SU-DHL-6 (cell line): ENCODE data around the gene TNFRSF21.

Experiments
- H2AFZ ChIP-seq: fragments of 200-600 bp; sonication (generic); 2 replicates; pipeline ENCODE4 v1.6.1; 2014; ENCODE audit warnings: low read depth, mild to moderate bottlenecking, moderate library complexity, mixed read lengths, antibody characterized with exemption, low read length; ENCODE audit not compliant: severe bottlenecking
- H3F3A ChIP-seq: fragments of 200-600 bp; shearing (Covaris generic); 2 replicates; pipeline ENCODE4 v1.6.0; 2016; ENCODE audit warnings: antibody characterized with exemption, mild to moderate bottlenecking; ENCODE audit not compliant: insufficient read depth
- H3K27ac ChIP-seq: fragments of 200-600 bp; sonication (generic); 2 replicates; pipeline ENCODE4 v1.5.1; 2016; ENCODE audit warnings: low read depth, mild to moderate bottlenecking, low read length, moderate library complexity, mixed read lengths
- H3K27me3 ChIP-seq: fragments of 200-600 bp; sonication (generic), shearing (Covaris generic); 2 replicates; pipeline ENCODE4 v1.6.0; 2014; ENCODE audit warnings: mild to moderate bottlenecking, low read length
- H3K36me3 ChIP-seq: fragments of 200-600 bp; sonication (generic); 2 replicates; pipeline ENCODE4 v1.6.1; 2014; ENCODE audit warnings: mild to moderate bottlenecking, low read length, mixed read lengths
- H3K4me2 ChIP-seq: fragments of 300-600, 200-600 bp; shearing (Covaris generic), sonication (generic); 2 replicates; pipeline ENCODE4 v1.6.0; 2014; ENCODE audit warnings: low read length, low read depth, mild to moderate bottlenecking; ENCODE audit not compliant: poor library complexity, severe bottlenecking
- H3K4me3 ChIP-seq: fragments of 200-600 bp; sonication (generic); 2 replicates; pipeline ENCODE4 v1.5.1; 2014; ENCODE audit warnings: antibody characterized with exemption, low read length, mild to moderate bottlenecking, mixed read lengths; ENCODE audit not compliant: insufficient read depth, poor library complexity, severe bottlenecking
- H3K79me2 ChIP-seq: fragments of 200-600 bp; sonication (generic); 2 replicates; pipeline ENCODE4 v1.6.1; 2014; ENCODE audit warnings: mild to moderate bottlenecking, low read length, moderate library complexity; ENCODE audit not compliant: insufficient read depth
- H3K9ac ChIP-seq: fragments of 200-600 bp; sonication (generic); 2 replicates; pipeline ENCODE4 v1.7.0; 2014; ENCODE audit warnings: mild to moderate bottlenecking, low read length
- H3K9me2 ChIP-seq: fragments of 200-600 bp; sonication (generic); replicated peaks from 2 replicates; pipeline ENCODE4 v1.6.1; 2014; ENCODE audit warnings: low read length; ENCODE audit not compliant: insufficient read depth
- H3K9me3 ChIP-seq: fragments of 200-600 bp; sonication (generic); 2 replicates; pipeline ENCODE4 v1.6.1; 2014; ENCODE audit warnings: low read length, mixed read lengths; ENCODE audit not compliant: insufficient read depth
- H4K20me1 ChIP-seq: fragments of 200-600 bp; sonication (generic); 2 replicates; pipeline ENCODE4 v1.6.1; 2014; ENCODE audit warnings: low read depth, mild to moderate bottlenecking, antibody characterized with exemption, low read length, moderate library complexity, mixed read lengths
- EZH2phosphoT487 ChIP-seq: fragments of 200-600 bp; sonication (generic), shearing (Covaris generic); conservative IDR thresholded peaks from 2 replicates; pipeline ENCODE4 v1.6.1; 2018; ENCODE audit warnings: mild to moderate bottlenecking, antibody characterized with exemption, low read length, moderate library complexity, mixed read lengths
- TF ChIP-seq, protein P1 (sequence below): fragments of 200-600 bp; sonication (generic); IDR thresholded peaks from one replicate; pipeline ENCODE4 v1.5.1; 2017; ENCODE audit warnings: antibody characterized with exemption, mild to moderate bottlenecking, low read length, moderate library complexity; ENCODE audit not compliant: insufficient read depth, poor library complexity, severe bottlenecking

The TNFRSF21 gene

GRCh38 chr6:47242483-47243386 is 67.0 kb downstream of the TNFRSF21 start:
- Histone ChIP-seq H3K27ac (no peak overlapping the region), H3F3A (no peaks in the 10 kb centered on the region)

GRCh38 chr6:47241742-47242482 is 67.8 kb downstream of the TNFRSF21 start:
- TF ChIP-seq, protein P1, sequence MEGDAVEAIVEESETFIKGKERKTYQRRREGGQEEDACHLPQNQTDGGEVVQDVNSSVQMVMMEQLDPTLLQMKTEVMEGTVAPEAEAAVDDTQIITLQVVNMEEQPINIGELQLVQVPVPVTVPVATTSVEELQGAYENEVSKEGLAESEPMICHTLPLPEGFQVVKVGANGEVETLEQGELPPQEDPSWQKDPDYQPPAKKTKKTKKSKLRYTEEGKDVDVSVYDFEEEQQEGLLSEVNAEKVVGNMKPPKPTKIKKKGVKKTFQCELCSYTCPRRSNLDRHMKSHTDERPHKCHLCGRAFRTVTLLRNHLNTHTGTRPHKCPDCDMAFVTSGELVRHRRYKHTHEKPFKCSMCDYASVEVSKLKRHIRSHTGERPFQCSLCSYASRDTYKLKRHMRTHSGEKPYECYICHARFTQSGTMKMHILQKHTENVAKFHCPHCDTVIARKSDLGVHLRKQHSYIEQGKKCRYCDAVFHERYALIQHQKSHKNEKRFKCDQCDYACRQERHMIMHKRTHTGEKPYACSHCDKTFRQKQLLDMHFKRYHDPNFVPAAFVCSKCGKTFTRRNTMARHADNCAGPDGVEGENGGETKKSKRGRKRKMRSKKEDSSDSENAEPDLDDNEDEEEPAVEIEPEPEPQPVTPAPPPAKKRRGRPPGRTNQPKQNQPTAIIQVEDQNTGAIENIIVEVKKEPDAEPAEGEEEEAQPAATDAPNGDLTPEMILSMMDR: no peak
- TF ChIP-seq EZH2phosphoT487: no peak
- no peaks in the 10 kb centered on the region for H3F3A ChIP-seq
- H3K4me3 ChIP-seq: no peak overlapping the region
- no peak overlapping the region for H3K9ac ChIP-seq
- H3K27me3 ChIP-seq: no peaks in the 10 kb centered on the region
- no peak overlapping the region for H3K27ac ChIP-seq
- no peaks in the 10 kb centered on the region for H4K20me1 ChIP-seq
- H2AFZ ChIP-seq: no peak overlapping the region
- no peaks in the 10 kb centered on the region for H3K79me2 ChIP-seq
- no peaks in the 10 kb centered on the region for H3K9me2 ChIP-seq
- H3K36me3 ChIP-seq: no peaks in the 10 kb centered on the region
- no peak overlapping the region for H3K4me2 ChIP-seq
- no peaks in the 10 kb centered on the region for H3K9me3 ChIP-seq

More at GRCh38 chr6:47242483-47243386, 67.0 kb downstream of the TNFRSF21 start:
- no peaks in the 10 kb centered on the region for H3K27me3 ChIP-seq
- no peaks in the 10 kb centered on the region for H3K36me3 ChIP-seq
- no peaks in the 10 kb centered on the region for H3K79me2 ChIP-seq
- no peak overlapping the region for H3K9ac ChIP-seq
- H3K4me2 ChIP-seq: no peak overlapping the region
- H3K9me3 ChIP-seq: no peaks in the 10 kb centered on the region
- no peak overlapping the region for H2AFZ ChIP-seq
- H3K9me2 ChIP-seq: no peaks in the 10 kb centered on the region
- no peaks in the 10 kb centered on the region for H4K20me1 ChIP-seq
- H3K4me3 ChIP-seq: no peak overlapping the region
- TF ChIP-seq, protein P1: no peak
- TF ChIP-seq EZH2phosphoT487: no peak

DNA sequence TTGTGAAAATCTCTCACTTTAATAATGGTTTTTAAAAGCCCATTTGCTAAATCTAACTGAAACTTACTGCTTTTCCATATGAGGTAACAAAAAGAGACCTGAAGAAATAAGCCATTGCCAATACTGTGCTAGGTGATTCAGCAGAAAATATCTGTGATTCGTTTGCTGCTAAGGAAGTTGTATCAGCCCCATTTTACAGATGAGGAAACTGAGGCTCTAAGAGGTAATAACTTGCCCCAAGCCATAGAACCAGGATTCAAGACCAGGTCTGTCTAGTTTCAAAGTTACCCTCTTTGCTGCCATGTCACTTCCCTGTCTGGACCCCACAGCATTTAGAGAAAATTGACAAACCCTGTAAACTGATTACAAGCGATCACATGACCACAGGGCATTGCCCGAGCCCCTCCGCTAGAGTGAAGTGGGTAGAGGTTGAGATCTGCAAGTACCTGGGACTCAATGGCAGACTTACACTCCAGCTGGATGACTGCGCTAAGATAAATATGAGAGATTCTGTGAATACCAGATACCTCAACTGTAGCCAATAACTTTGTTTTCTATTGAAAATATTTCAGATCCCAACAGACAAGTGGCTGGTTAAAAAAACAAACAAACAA is 69.3 kb downstream of the TNFRSF21 start:
- no peak for TF ChIP-seq EZH2phosphoT487
- TF ChIP-seq, protein P1: no peak
- Histone ChIP-seq H3K36me3 (no peaks in the 10 kb centered on the region), H3K27me3 (no peaks in the 10 kb centered on the region), H3K9me2 (no peaks in the 10 kb centered on the region), H3K9me3 (no peaks in the 10 kb centered on the region), H3K4me2 (no peak overlapping the region), H3K79me2 (no peaks in the 10 kb centered on the region), H3K4me3 (no peak overlapping the region), H3K9ac (no peak overlapping the region), H4K20me1 (no peaks in the 10 kb centered on the region), H3F3A (no peaks in the 10 kb centered on the region), H3K27ac (no peak overlapping the region), H2AFZ (no peak overlapping the region)
